ENCODE data around the gene SEL1L.
"Not testable (repeated sequence)": the region's sequence is repeated elsewhere in the genome, so short reads cannot be mapped to it uniquely, and the experiment has no call there.

SEL1L gene

DNA sequence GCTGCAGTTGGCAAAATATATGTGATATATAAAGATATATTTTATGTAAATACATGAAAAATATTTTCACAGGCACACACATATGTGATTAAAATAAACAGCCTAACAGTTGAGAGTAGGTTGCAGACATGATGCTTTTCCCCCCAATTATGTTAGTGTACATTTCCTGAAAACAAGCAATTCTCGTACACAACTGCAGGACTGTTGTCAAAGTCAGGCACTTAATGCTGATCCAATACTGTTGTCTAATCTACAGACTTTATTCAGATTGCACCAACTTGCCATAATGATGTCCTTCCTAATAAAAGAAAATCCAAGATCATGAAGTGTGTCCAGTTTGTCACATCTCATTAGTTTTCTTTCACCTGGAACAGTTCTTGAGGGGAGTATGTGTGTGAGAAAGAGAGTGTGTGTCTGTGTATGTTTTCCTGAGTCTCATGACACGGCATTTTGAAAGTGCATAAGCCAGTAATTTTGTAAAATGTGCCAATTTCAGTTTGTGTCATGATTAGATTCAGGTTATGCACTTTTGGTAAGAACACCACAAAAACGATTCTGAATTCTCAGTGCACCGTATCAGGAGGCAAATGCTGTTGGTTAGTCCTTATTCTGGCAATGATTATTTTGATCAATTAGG is 16.5 kb upstream of the SEL1L start:
- Histone ChIP-seq H3K4me1 (no peaks in the 10 kb centered on the region), H3K4me3 (no peak overlapping the region), H3K9me3 (no peaks in the 10 kb centered on the region), H3K27me3 (ENCODE audit: low read depth) (0 out of 2 replicates have a peak, but pooled peaks cover 3% of the 10 kb centered on the region), H3K36me3 (replicated peaks) (no peaks in the 10 kb centered on the region)
- no peak for DNase-seq (ENCODE audit: low spot score in 2 of 2)
- in situ Hi-C loops (cut with MboI; ENCODE audit: low sequenced_read_pairs), result no loop called here

DNA sequence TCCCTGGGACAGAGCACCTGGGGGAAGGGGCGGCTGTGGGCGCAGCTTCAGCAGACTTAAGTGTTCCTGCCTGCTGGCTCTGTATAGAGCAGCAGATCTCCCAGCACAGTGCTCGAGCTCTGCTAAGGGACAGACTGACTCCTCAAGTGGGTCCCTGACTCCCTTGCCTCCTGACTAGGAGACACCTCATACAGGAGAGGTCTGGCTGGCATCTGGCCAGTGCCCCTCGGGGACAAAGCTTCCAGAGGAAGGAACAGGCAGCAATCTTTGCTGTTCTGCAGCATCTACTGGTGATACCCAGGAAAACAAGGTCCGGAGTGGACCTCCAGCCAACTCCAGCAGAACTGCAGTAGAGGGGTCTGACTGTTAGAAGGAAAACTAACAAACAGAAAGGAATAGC is 7.6 kb upstream of the SEL1L start:
- H3K4me3 ChIP-seq; H3K9me3 ChIP-seq; in situ Hi-C loops (cut with MboI; ENCODE audit: low sequenced_read_pairs); H3K36me3 ChIP-seq (replicated peaks); H3K4me1 ChIP-seq; DNase-seq (ENCODE audit: low spot score in 2 of 2): not testable (repeated sequence)
- H3K27me3 ChIP-seq (ENCODE audit: low read depth), result peaks cover 12% of the 10 kb centered on the region; the same call in 1 of the 2 replicates

- in situ Hi-C loops (cut with MboI; ENCODE audit: low sequenced_read_pairs), result no loop called here
- H3K36me3 ChIP-seq (replicated peaks), result 0 out of 2 replicates have a peak, but pooled peaks cover 2% of the 10 kb centered on the region
- H3K4me3 ChIP-seq, result no peak overlapping the region
- peaks cover 7% of the 10 kb centered on the region for H3K4me1 ChIP-seq
- H3K9me3 ChIP-seq, result no peaks in the 10 kb centered on the region
- no peak for DNase-seq (ENCODE audit: low spot score in 2 of 2)
- 0 out of 2 replicates have a peak, but pooled peaks cover 3% of the 10 kb centered on the region for H3K27me3 ChIP-seq (ENCODE audit: low read depth)
Measured at GRCh38 chr14:81537193-81537592, 3.5 kb upstream of the SEL1L start.

DNA sequence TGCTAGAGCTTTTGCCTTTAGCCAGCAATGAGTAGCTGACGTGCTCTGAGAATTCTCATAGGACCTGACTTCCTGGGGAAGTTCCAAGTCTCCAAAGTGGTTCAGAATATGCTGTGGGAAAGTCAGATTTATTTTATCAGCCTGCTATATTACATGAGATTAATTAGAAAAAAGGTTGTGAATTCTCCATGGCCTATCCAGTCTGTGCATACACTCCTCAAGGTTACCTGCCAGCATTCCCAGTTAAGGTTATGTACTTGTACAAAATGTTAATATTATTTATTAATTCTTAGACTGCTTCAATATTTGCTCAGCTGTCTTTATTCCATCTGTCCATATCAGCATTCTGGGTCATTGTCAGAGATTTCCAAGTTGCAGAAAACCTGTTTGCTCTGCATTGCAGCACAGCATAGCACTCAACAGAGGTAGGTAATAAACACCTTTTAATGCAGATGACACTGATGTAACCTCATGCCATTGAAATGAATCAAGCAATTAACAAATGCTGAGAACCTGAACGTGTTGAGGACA is 2.7 kb upstream of the SEL1L start:
- in situ Hi-C loops (cut with MboI; ENCODE audit: low sequenced_read_pairs), result no loop called here
- no peak for DNase-seq (ENCODE audit: low spot score in 2 of 2)
- Histone ChIP-seq H3K4me3 (no peak overlapping the region), H3K9me3 (no peaks in the 10 kb centered on the region), H3K27me3 (ENCODE audit: low read depth) (no peaks in the 10 kb centered on the region), H3K36me3 (replicated peaks) (0 out of 2 replicates have a peak, but pooled peaks cover 2% of the 10 kb centered on the region), H3K4me1 (peaks cover 11% of the 10 kb centered on the region)

DNA sequence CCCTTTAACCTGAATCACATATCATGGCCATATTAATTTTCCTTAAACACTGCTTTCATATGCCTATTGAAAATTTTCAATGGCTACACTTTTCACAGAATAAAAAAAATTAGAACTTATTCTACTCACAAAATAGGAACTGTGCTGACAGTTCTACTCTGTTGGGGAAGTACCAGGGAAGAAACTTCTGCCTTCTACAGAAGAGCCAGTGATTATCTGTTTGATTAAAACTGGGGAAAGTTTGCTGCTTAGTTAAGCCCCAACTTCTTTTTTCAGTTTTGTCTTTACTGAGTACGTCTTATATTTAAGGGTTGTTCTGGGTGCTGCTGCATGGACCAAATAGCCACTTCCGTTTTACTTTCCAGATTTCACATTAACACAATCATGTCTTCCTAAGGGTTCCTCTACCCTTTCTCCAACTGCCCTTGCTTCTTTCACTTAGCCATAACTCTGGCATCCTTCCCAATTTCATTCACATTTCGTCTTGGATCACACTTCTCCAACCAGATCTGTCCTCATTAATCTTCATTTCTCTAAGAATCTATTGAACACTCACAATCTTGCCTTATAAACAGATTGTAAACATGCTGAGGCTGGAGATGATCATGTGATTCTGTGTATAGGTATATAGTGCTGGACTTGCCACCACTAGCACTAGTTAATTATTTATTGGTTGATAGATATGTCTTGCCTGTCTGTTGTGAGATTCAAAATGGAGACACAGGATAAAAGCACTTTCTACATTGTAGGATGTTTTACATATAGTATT is 1.9 kb upstream of the SEL1L start:
- Histone ChIP-seq H3K4me3 (no peak overlapping the region), H3K4me1 (peaks cover 11% of the 10 kb centered on the region), H3K27me3 (ENCODE audit: low read depth) (no peaks in the 10 kb centered on the region), H3K9me3 (no peaks in the 10 kb centered on the region), H3K36me3 (replicated peaks) (0 out of 2 replicates have a peak, but pooled peaks cover 2% of the 10 kb centered on the region)
- no peak for DNase-seq (ENCODE audit: low spot score in 2 of 2)
- in situ Hi-C loops (cut with MboI; ENCODE audit: low sequenced_read_pairs), result no loop called here

DNA sequence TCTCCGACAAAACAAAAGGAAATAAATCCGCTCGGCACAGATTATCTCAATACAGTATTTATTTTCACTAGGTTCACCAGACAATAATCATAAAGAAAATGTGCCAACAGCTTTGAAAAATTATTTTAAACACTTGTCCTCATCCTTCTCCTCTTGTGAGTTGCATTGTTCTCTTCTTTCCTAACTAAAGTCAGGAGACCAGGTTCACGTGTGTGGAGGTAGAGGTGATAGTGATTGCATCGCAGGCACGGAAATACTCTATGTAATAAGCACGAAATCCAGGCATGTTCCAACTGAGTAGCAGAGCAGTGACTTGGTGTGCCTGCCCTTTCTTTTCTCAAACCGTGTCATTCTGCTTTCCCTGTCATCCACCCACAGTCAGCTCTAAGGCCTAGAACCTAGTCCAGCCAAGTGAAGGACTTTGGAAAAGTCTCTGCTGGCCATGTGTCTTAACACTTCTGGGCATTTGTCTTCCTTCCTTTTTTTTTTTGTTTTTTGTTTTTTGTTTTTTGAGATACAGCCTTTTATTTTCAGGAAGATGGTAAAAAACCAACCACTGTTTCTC is 939 bp upstream of the SEL1L start:
- H3K4me1 ChIP-seq, result peaks cover 11% of the 10 kb centered on the region
- DNase-seq (ENCODE audit: low spot score in 2 of 2), result no peak
- H3K4me3 ChIP-seq, result no peak overlapping the region
- no peaks in the 10 kb centered on the region for H3K9me3 ChIP-seq
- H3K36me3 ChIP-seq (replicated peaks), result 0 out of 2 replicates have a peak, but pooled peaks cover 2% of the 10 kb centered on the region
- no peaks in the 10 kb centered on the region for H3K27me3 ChIP-seq (ENCODE audit: low read depth)
- in situ Hi-C loops (cut with MboI; ENCODE audit: low sequenced_read_pairs), result no loop called here

DNA sequence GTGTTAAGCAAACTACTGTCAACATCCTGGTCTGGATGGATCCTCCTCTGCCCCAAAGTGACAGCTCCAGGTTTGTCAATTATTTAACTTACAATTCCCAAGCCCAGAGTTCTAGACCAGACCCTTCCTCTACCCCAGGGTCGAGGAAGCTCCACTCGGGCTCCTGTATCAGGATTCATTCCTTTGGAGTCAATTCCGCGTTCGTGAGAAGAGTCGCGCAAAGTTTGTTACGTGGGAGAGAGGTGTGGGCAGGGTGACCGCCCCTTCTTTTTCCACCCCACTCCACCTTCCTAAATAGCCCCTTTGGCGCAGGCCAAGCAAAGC is 479 bp downstream of the SEL1L start:
- Histone ChIP-seq H3K4me3 (peak overlapping the region; percentile 89), H3K4me1 (peaks cover 13% of the 10 kb centered on the region), H3K27me3 (ENCODE audit: low read depth) (no peaks in the 10 kb centered on the region), H3K9me3 (no peaks in the 10 kb centered on the region), H3K36me3 (replicated peaks) (0 out of 2 replicates have a peak, but pooled peaks cover 2% of the 10 kb centered on the region)
- in situ Hi-C loops (cut with MboI; ENCODE audit: low sequenced_read_pairs), result no loop called here
- DNase-seq (ENCODE audit: low spot score in 2 of 2), result no peak

DNA sequence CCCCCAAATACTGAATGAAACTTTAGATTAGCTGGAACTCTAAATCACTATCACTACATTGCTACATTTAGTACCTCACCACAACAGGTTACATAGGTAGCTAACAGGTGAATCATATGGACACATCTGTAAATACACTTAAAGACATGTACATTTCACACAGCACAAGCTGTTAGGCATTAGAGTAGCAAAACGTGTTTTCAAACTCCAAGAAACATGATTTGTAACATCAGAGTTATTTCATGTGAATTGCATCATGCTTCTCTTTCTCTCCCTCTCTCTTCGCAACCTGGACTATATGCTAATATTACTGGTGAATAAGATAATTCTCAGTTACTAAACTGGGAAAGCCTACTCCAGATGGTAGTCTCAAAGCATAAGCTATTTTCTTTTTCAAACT is 4.3 kb downstream of the SEL1L start:
- Histone ChIP-seq H3K36me3 (replicated peaks) (peaks cover 7% of the 10 kb centered on the region; the same call in 1 of the 2 replicates), H3K4me1 (peaks cover 13% of the 10 kb centered on the region), H3K4me3 (no peak overlapping the region), H3K9me3 (no peaks in the 10 kb centered on the region), H3K27me3 (ENCODE audit: low read depth) (no peaks in the 10 kb centered on the region)
- in situ Hi-C loops (cut with MboI; ENCODE audit: low sequenced_read_pairs), result no loop called here
- DNase-seq (ENCODE audit: low spot score in 2 of 2), result no peak

GRCh38 chr14:81525129-81525528 is 8.5 kb downstream of the SEL1L start:
- H3K36me3 ChIP-seq (replicated peaks), result peaks cover 9% of the 10 kb centered on the region; the same call in 1 of the 2 replicates
- no peak for DNase-seq (ENCODE audit: low spot score in 2 of 2)
- H3K4me3 ChIP-seq, result no peak overlapping the region
- H3K27me3 ChIP-seq (ENCODE audit: low read depth), result no peaks in the 10 kb centered on the region
- in situ Hi-C loops (cut with MboI; ENCODE audit: low sequenced_read_pairs), result no loop called here
- H3K4me1 ChIP-seq, result peaks cover 10% of the 10 kb centered on the region
- H3K9me3 ChIP-seq, result no peaks in the 10 kb centered on the region

DNA sequence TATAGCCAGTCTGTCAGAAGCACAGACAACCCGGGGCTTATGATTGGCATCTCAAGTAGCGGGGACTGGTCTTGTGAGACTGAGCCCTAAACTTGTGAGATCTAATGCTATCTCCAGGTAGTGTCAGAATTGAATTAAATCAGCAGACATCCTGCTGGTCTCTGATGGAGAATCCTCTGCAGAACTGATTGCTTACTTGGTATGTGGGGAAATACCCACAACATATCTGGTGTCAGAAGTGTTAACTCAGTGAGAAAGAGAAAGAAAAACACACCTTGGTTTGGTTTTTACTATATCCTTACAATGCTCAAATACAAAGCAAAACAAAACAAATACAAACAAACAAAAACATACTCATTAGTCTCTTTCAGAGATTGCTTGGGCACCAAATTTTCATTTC is 10.0 kb downstream of the SEL1L start:
- H3K9me3 ChIP-seq, result no peaks in the 10 kb centered on the region
- in situ Hi-C loops (cut with MboI; ENCODE audit: low sequenced_read_pairs), result no loop called here
- H3K4me1 ChIP-seq, result peaks cover 8% of the 10 kb centered on the region
- H3K27me3 ChIP-seq (ENCODE audit: low read depth), result no peaks in the 10 kb centered on the region
- no peak overlapping the region for H3K4me3 ChIP-seq
- peaks cover 9% of the 10 kb centered on the region; the same call in 1 of the 2 replicates for H3K36me3 ChIP-seq (replicated peaks)
- DNase-seq (ENCODE audit: low spot score in 2 of 2), result no peak

DNA sequence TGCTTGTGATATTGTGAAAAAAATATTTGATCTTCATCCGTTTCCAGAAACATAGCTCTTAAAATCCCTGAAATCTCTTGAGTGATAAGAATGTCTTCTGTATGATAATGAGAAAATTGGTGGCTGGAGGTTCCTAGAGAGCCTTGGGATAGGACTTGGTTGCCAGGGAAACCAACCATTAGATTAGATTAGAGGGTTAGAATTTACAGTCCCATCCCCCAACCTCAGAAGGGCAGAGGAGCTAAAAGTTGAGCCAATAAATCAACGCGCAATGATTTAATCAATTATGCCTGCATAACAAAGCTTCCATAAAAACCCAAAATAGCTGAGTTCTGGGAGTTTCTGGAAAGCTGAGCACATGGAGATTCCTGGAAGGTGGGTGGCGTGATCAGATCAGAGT is 10.6 kb downstream of the SEL1L start:
- peaks cover 9% of the 10 kb centered on the region; the same call in 1 of the 2 replicates for H3K36me3 ChIP-seq (replicated peaks)
- no peak overlapping the region for H3K4me3 ChIP-seq
- no peaks in the 10 kb centered on the region for H3K27me3 ChIP-seq (ENCODE audit: low read depth)
- no peaks in the 10 kb centered on the region for H3K9me3 ChIP-seq
- DNase-seq (ENCODE audit: low spot score in 2 of 2), result peak in 1 of 2 experiments; percentile 6
- H3K4me1 ChIP-seq, result peaks cover 8% of the 10 kb centered on the region
- in situ Hi-C loops (cut with MboI; ENCODE audit: low sequenced_read_pairs), result no loop called here

DNA sequence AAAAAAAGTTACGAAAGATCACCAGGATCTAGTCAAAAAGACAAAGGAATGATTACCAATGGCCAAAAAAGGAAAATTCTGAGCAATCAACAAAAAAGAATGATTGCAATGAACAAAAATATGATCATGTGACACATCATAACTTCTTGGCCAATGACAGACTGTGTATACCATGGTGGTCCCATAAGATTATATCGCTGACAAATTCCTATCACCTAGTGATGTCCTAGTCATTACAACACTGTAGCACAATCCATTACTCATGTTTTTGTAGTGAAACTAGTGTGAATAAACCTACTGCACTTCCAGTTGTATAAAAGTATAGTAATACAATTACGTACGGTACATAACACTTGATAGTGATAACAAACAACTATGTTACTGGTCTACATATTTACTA is 12.3 kb downstream of the SEL1L start:
- Histone ChIP-seq H3K36me3 (replicated peaks) (peaks cover 9% of the 10 kb centered on the region; the same call in 1 of the 2 replicates), H3K4me3 (no peak overlapping the region), H3K27me3 (ENCODE audit: low read depth) (no peaks in the 10 kb centered on the region), H3K4me1 (peaks cover 8% of the 10 kb centered on the region), H3K9me3 (no peaks in the 10 kb centered on the region)
- DNase-seq (ENCODE audit: low spot score in 2 of 2), result no peak
- in situ Hi-C loops (cut with MboI; ENCODE audit: low sequenced_read_pairs), result no loop called here

GRCh38 chr14:81519200-81520011 is 14.2 kb downstream of the SEL1L start:
- Histone ChIP-seq H3K9me3 (no peaks in the 10 kb centered on the region), H3K27me3 (ENCODE audit: low read depth) (no peaks in the 10 kb centered on the region), H3K4me3 (no peak overlapping the region), H3K36me3 (replicated peaks) (peaks cover 4% of the 10 kb centered on the region; the same call in 1 of the 2 replicates), H3K4me1 (peaks cover 8% of the 10 kb centered on the region)
- DNase-seq (ENCODE audit: low spot score in 2 of 2), result no peak
- in situ Hi-C loops (cut with MboI; ENCODE audit: low sequenced_read_pairs), result no loop called here

Measured in HAP-1 (cell line).